Measurements from ENCODE around the gene SPON2.

- TF ChIP-seq CTCF (IDR thresholded peaks at IDR 0.05; ENCODE audit: low read length) = no peak
- no peak for TF ChIP-seq EZH2 (optimal IDR thresholded peaks at IDR 0.05; ENCODE audit: low read depth, low read length)
These were observed 38.6 kb upstream of the SPON2 start for GRCh38 chr4:1210971-1211370.

Measured in MM.1S (cell line).